Natural killer cell (primary cell): ENCODE results near the gene ATP6V1G1. TPM values are rescaled to one million over a fixed set of nuclear protein-coding genes. Genes with fewer than 3 reads are reported as not detected.

ENCODE experiments used
- ATAC-seq, 3 donors: fragments of 150-1000 bp in 2 of 3; fragments of 200-7000 bp in 1 of 3; cut with Tn5 transposase; 1 replicate in 1 of 3; 2 replicates in 2 of 3; pipeline ENCODE4 v1.10.0; 2021; ENCODE audit warnings: mild to moderate bottlenecking in 2 of 3, moderate library complexity in 2 of 3
- DNase-seq, 2 donors: peaks; one replicate each; pipeline versions ENCODE4 v3.0.0 to v3.0.0-alpha.2; 2013 to 2021; ENCODE audit warnings: mixed read lengths in 1 of 2
- H3K27ac ChIP-seq: one replicate; pipeline ENCODE4 v1.5.1; 2013; ENCODE audit warnings: mild to moderate bottlenecking, low read length
- H3K27me3 ChIP-seq: one replicate; pipeline ENCODE4 v1.6.1; 2013; ENCODE audit warnings: low read length; ENCODE audit not compliant: control insufficient read depth, insufficient read depth
- H3K36me3 ChIP-seq: one replicate; pipeline ENCODE4 v1.6.1; 2013; ENCODE audit warnings: low read length; ENCODE audit not compliant: control insufficient read depth, insufficient read depth
- H3K4me1 ChIP-seq: one replicate; pipeline ENCODE4 v1.6.1; 2013; ENCODE audit warnings: low read length; ENCODE audit not compliant: control insufficient read depth, insufficient read depth
- H3K4me3 ChIP-seq: one replicate; pipeline ENCODE4 v1.5.1; 2013; ENCODE audit warnings: low read length
- H3K9me3 ChIP-seq: one replicate; pipeline ENCODE4 v1.6.1; 2013; ENCODE audit warnings: low read length; ENCODE audit not compliant: control insufficient read depth, insufficient read depth
- H3K27ac Mint-ChIP-seq, 2 donors: one replicate each; pipeline ENCODE4 v1.8.0; 2022; ENCODE audit warnings: mild to moderate bottlenecking in 2 of 2, mixed read lengths in 2 of 2, moderate library complexity in 1 of 2
- H3K27me3 Mint-ChIP-seq, 2 donors: one replicate each; pipeline ENCODE4 v1.8.0; 2022; ENCODE audit warnings: low read depth in 2 of 2, mixed read lengths in 2 of 2
- H3K36me3 Mint-ChIP-seq: one replicate; pipeline ENCODE4 v1.8.0; 2022; ENCODE audit warnings: mixed read lengths
- H3K4me1 Mint-ChIP-seq, 2 donors: one replicate each; pipeline ENCODE4 v1.8.0; 2022; ENCODE audit warnings: mixed read lengths in 2 of 2
- H3K4me3 Mint-ChIP-seq: one replicate; pipeline ENCODE4 v1.8.0; 2022; ENCODE audit warnings: mild to moderate bottlenecking, moderate library complexity, mixed read lengths
- H3K9me3 Mint-ChIP-seq, 2 donors: one replicate each; pipeline ENCODE4 v1.8.0; 2022; ENCODE audit warnings: mixed read lengths in 2 of 2
- WGBS: methylation state at CpG from one replicate; pipeline ENCODE4 v1.1.7; 2013; ENCODE audit warnings: missing lambda C conversion rate; ENCODE audit not compliant: insufficient coverage; 5-methylcytosine and 5-hydroxymethylcytosine counted together
- intact Hi-C: fragments of 100-400 bp; cut with micrococcal nuclease; formaldehyde crosslinking; loops from one replicate; pipeline ENCODE4 v1.14.2; 2022
- total RNA-seq, 4 donors: library from RNA; stranded (reverse); fragments of 120-200 nt in 1 of 4; gene quantifications; one replicate each; pipeline versions ENCODE4 v1.2.3 to v1.2.4, GENCODE V29; 2013 to 2022
- TF ChIP-seq, protein P1 (sequence below): fragments of 200-600 bp; IDR thresholded peaks from one replicate; pipeline ENCODE4 v1.8.0; 2022; ENCODE audit warnings: antibody characterized with exemption

ATP6V1G1 gene
- total RNA-seq, 3 donors from 2014 or later (not counting 1 experiment from before 2014, with no cell fraction given), result 83.8 to 101 (median 93.5) TPM

DNA sequence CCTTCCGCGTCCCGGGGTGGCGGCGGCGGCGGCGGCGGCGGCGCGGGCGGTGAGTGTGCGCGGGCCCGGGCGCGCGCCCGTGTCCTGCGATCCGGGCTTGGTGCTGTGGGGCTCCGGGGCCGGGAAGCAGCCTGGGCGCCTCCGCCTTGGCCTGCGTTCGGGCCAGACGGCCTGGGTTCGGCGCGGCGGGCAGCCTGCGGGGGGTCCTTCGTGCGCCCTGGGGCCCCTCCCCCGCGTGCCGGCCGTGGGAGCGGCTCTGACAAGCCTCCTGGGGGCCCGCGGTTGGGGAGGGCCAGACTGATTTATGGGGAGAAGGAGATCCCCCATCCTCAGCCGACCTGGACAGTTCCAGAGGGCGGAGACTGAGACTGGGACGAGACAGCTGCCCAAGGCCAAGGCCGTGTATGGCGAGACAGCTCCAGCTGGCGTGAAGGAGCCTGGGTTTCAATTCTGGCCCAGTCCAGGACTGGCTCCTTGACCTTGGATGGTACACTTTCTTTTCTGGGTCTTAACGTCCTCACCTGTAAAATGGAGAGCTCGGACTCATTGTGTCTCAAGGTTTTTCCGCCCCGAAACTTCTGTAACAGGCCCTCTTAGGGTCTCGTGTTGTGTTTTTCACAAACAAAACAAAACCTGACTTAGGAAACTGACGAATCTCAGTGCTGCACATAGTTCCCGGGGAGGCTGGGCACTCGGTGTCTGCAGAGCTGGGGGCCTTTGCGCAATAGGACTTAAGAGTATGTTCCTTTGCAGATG lies 24.1 kb downstream of the ATP6V1G1 start:
- H3K27ac Mint-ChIP-seq, result peak overlapping the region; percentile 74 to 88
- DNase-seq (peak in 1 of 2 donors; percentile 71), ATAC-seq (peak; percentile 74 to 80 (median 75))
- Histone ChIP-seq H3K36me3 (no peaks in the 10 kb centered on the region), H3K4me1 (peaks cover 31% of the 10 kb centered on the region), H3K27me3 (no peaks in the 10 kb centered on the region), H3K27ac (peak overlapping the region; percentile 83), H3K9me3 (no peaks in the 10 kb centered on the region), H3K4me3 (peak overlapping the region; percentile 77)
- peak overlapping the region; percentile 90 for H3K4me3 Mint-ChIP-seq
- WGBS, result 2% methylated on average over 58 of the region's 58 CpGs
- H3K27me3 Mint-ChIP-seq, result no peaks in the 10 kb centered on the region
- H3K4me1 Mint-ChIP-seq, result peaks cover 21 to 29% of the 10 kb centered on the region in 2 donors
- H3K9me3 Mint-ChIP-seq, result no peaks in the 10 kb centered on the region
- intact Hi-C loops, result loop anchor here (2.0 kb wide), 1 partner anchor 25 kb away; the partner anchor contains the start of gene ATP6V1G1
- H3K36me3 Mint-ChIP-seq, result no peaks in the 10 kb centered on the region
- TF ChIP-seq, protein P1, sequence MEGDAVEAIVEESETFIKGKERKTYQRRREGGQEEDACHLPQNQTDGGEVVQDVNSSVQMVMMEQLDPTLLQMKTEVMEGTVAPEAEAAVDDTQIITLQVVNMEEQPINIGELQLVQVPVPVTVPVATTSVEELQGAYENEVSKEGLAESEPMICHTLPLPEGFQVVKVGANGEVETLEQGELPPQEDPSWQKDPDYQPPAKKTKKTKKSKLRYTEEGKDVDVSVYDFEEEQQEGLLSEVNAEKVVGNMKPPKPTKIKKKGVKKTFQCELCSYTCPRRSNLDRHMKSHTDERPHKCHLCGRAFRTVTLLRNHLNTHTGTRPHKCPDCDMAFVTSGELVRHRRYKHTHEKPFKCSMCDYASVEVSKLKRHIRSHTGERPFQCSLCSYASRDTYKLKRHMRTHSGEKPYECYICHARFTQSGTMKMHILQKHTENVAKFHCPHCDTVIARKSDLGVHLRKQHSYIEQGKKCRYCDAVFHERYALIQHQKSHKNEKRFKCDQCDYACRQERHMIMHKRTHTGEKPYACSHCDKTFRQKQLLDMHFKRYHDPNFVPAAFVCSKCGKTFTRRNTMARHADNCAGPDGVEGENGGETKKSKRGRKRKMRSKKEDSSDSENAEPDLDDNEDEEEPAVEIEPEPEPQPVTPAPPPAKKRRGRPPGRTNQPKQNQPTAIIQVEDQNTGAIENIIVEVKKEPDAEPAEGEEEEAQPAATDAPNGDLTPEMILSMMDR, result no peak

DNA sequence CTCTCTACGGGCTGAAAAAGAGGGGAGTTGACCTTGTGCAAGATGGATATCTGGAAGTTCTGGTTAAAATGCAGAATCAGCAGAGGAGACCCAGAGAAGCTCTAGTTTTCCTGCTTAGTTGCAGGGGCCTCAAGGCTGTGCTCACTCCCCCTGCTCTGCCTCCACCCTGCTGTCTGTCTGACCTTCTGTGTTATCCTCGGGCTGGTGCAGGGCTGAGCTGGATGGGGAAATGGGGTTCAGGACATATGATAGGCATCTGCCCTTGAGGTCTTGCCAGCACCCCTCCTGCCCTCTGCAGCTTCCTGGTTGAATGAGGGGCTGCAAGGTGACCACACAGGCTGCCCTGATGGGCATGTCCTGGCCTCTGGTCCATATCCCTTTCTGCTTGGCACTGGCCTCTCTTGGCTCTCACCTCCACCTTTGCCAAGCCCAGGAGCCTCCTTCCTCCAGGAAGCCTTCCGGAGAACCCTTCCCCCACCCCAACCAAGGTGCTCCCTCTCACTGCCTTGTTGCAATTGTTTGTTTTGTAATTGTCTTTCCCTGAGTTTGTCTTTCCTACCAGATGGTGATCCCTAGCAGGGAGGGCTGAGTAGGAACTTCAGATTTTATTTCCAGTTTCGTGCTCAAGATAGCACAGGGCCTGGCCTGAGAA lies 24.8 kb downstream of the ATP6V1G1 start:
- peak in 1 of 2 donors; percentile 24 for DNase-seq
- H3K4me3 ChIP-seq, result peak overlapping the region; percentile 77
- intact Hi-C loops, result loop anchor here (2.0 kb wide), 1 partner anchor 26 kb away; the partner anchor contains the start of gene ATP6V1G1
- ATAC-seq, result no peak
- no peaks in the 10 kb centered on the region for H3K36me3 Mint-ChIP-seq
- no peaks in the 10 kb centered on the region for H3K27me3 Mint-ChIP-seq
- H3K4me1 Mint-ChIP-seq, result peaks cover 21 to 35% of the 10 kb centered on the region in 2 donors
- no peaks in the 10 kb centered on the region for H3K9me3 ChIP-seq
- TF ChIP-seq, protein P1, result no peak
- peaks cover 38% of the 10 kb centered on the region for H3K4me1 ChIP-seq
- 30% methylated on average over 3 of the region's 4 CpGs for WGBS
- H3K27me3 ChIP-seq, result no peaks in the 10 kb centered on the region
- H3K4me3 Mint-ChIP-seq, result peak overlapping the region; percentile 90
- H3K36me3 ChIP-seq, result no peaks in the 10 kb centered on the region
- peak overlapping the region; percentile 74 to 88 for H3K27ac Mint-ChIP-seq
- H3K9me3 Mint-ChIP-seq, result no peaks in the 10 kb centered on the region
- H3K27ac ChIP-seq, result peak overlapping the region; percentile 83

DNA sequence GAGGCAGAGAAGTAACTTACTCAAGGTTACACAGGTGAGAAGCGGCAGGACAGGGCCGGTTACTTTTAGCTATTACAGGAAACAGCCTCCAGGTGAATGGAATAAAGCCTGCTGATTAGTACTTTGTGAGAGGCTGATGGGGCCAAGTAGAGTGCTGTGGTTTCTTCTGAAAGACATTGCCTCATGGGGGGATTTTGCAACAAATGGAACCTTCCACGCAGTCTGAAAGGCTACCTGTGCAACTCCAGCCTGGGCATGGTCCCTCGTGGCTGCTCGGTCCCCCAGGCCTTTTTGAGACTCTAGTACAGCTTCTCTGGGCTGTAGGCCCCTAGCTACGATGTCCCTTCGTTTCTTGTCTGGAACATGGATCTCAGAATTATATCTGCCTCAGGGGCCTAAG lies 25.5 kb downstream of the ATP6V1G1 start:
- no peak for ATAC-seq
- no peaks in the 10 kb centered on the region for H3K9me3 Mint-ChIP-seq
- peaks cover 21 to 35% of the 10 kb centered on the region in 2 donors for H3K4me1 Mint-ChIP-seq
- H3K27me3 ChIP-seq, result no peaks in the 10 kb centered on the region
- no peaks in the 10 kb centered on the region for H3K9me3 ChIP-seq
- intact Hi-C loops, result loop anchor here (2.0 kb wide), 1 partner anchor 26 kb away; the partner anchor contains the start of gene ATP6V1G1
- TF ChIP-seq, protein P1, result no peak
- no peak for DNase-seq
- H3K36me3 ChIP-seq, result no peaks in the 10 kb centered on the region
- 75% methylated on average over 7 of the region's 7 CpGs for WGBS
- peak overlapping the region; percentile 74 to 88 for H3K27ac Mint-ChIP-seq
- peaks cover 43% of the 10 kb centered on the region for H3K4me1 ChIP-seq
- peak overlapping the region; percentile 90 for H3K4me3 Mint-ChIP-seq
- no peak overlapping the region for H3K4me3 ChIP-seq
- H3K27ac ChIP-seq, result no peak overlapping the region
- H3K36me3 Mint-ChIP-seq, result no peaks in the 10 kb centered on the region
- no peaks in the 10 kb centered on the region for H3K27me3 Mint-ChIP-seq
